ENCODE data around the gene ATP13A3. TPM values are rescaled to one million over a fixed set of nuclear protein-coding genes. Genes with fewer than 3 reads are reported as not detected.

ATP13A3 gene
- total and polyA plus RNA-seq, 2 experiments from 2014 or later = 20.0 to 202 TPM

DNA sequence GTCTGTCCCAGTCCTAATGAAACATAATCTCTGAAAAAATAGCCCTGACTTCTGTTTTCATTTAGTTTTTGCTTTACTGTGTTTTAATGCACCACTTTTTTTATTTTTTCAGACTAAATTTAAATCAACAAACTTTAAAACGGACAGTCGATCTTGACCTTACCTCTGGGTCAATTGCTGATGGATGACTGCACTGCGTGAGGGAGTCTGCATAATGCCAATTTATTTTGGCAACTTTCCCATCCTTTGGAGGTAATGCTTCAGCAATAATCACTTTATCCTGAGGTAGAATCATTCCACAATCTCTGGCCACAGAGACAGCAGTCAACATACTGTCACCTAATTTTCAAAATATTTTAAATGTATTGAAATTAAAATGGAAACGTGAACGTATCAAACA lies 55.2 kb downstream of the ATP13A3 start:
- H3K27ac ChIP-seq (ENCODE audit: low read depth) = no peak overlapping the region
- H3K4me3 Mint-ChIP-seq = no peak overlapping the region
- H3K9me2 ChIP-seq (ENCODE audit: insufficient read depth) = no peaks in the 10 kb centered on the region
- H3K4me3 ChIP-seq = no peak overlapping the region
- H3K27me3 Mint-ChIP-seq (ENCODE audit: insufficient read depth, low read depth, poor library complexity) = no peaks in the 10 kb centered on the region
- ATAC-seq (no peak), DNase-seq (ENCODE audit: low spot score) (no peak)
- H3F3A ChIP-seq (replicated peaks; ENCODE audit: low read depth) = no peaks in the 10 kb centered on the region
- no peaks in the 10 kb centered on the region for H3K79me2 ChIP-seq (replicated peaks; ENCODE audit: insufficient read depth)
- H3K4me2 ChIP-seq = no peak overlapping the region
- no peaks in the 10 kb centered on the region for H3K9me3 Mint-ChIP-seq
- no peaks in the 10 kb centered on the region for H3K4me1 ChIP-seq (ENCODE audit: insufficient read depth)
- no peak overlapping the region for H2AFZ ChIP-seq
- H3K27ac Mint-ChIP-seq = no peak overlapping the region
- peaks cover 3% of the 10 kb centered on the region; the same call in 1 of the 2 replicates for H4K20me1 ChIP-seq (replicated peaks; ENCODE audit: insufficient read depth)
- TF ChIP-seq POLR2AphosphoS5 (IDR thresholded peaks at IDR 0.05; ENCODE audit: low read depth) = no peak
- TF ChIP-seq JUNB (IDR thresholded peaks at IDR 0.05; ENCODE audit: unreplicated experiment) = no peak
- no peak for TF ChIP-seq EZH2 (IDR thresholded peaks at IDR 0.05; ENCODE audit: low read depth, unreplicated experiment)
- no peak for TF ChIP-seq ZNF331 (CRISPR knock-in tag; IDR thresholded peaks at IDR 0.05; ENCODE audit: low read depth)
- TF ChIP-seq NANOG (IDR thresholded peaks at IDR 0.05; ENCODE audit: borderline replicate concordance) = no peak
- TF ChIP-seq EZH2phosphoT487 (IDR thresholded peaks at IDR 0.05; ENCODE audit: unreplicated experiment) = no peak
- TF ChIP-seq CREB1 (CRISPR knock-in tag; IDR thresholded peaks at IDR 0.05; ENCODE audit: low read depth) = no peak
- no peak for TF ChIP-seq ETS1 (IDR thresholded peaks at IDR 0.05)
- no peak for TF ChIP-seq ZNF462 (CRISPR knock-in tag; IDR thresholded peaks at IDR 0.05)
- no peak for TF ChIP-seq ZNF114 (CRISPR knock-in tag; IDR thresholded peaks at IDR 0.05)
- no peak for TF ChIP-seq STAT1 (IDR thresholded peaks at IDR 0.05; ENCODE audit: unreplicated experiment)
- no peak for TF ChIP-seq REST (IDR thresholded peaks at IDR 0.05; ENCODE audit: unreplicated experiment)
- H3K36me3 ChIP-seq (ENCODE audit: insufficient read depth) = peaks cover 62% of the 10 kb centered on the region
- no peaks in the 10 kb centered on the region for H3K27me3 ChIP-seq (ENCODE audit: insufficient read depth)
- no peaks in the 10 kb centered on the region for H3K4me1 Mint-ChIP-seq
- H3K36me3 Mint-ChIP-seq (ENCODE audit: low read depth) = peaks cover 81% of the 10 kb centered on the region
